Measurements from ENCODE around the gene ERVK3-1.

The ERVK3-1 gene

DNA sequence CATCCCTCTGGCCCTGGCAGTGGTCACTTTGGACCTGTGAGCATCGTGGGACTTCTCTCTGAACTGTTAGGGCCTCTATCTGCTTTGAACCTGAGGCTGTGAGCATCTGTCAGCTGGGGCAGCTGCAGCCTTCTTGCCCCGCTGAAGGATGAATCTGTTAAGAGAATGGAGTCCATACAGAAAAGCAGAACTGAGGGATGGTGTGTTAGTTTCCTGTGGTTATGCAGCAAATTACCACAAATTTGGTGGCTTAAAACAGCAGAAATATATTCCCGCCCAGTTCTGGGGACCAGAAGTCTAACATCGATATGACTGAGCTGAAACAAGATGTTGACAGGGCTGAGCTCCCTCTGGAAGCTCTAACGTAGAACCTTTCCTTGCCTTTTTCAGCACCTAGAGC, 59.0 kb downstream of the ERVK3-1 start:
- no peak for DNase-seq (ENCODE audit: low read depth in 3 of 3)

All from stimulated activated CD4-positive, alpha-beta T cell treated with anti-CD3 and anti-CD28 coated beads, TNF-alpha, amount 100 ng/mL, for 24 hours (primary cell).